Liver (tissue), 3 donors: ENCODE results near the gene PNMA8A.

Experiments
- TAF1 ChIP-seq: conservative IDR thresholded peaks from 2 replicates; pipeline ENCODE4 v1.6.1; 2016; ENCODE audit warnings: antibody characterized with exemption, mild to moderate bottlenecking
- TF ChIP-seq, protein P1 (sequence below): IDR thresholded peaks from 2 replicates; pipeline ENCODE4 v1.6.1; 2016; ENCODE audit warnings: antibody characterized with exemption
- TF ChIP-seq, protein P2 (sequence below): IDR thresholded peaks from 2 replicates; pipeline ENCODE4 v1.6.1; 2016; ENCODE audit warnings: antibody characterized with exemption, mild to moderate bottlenecking
- TF ChIP-seq, protein P3 (sequence below): fragments of 150-350 bp; IDR thresholded peaks from 2 replicates; pipeline ENCODE4 v1.5.1; 2017; ENCODE audit warnings: improper control_type of control experiment, low read depth, low read length; ENCODE audit not compliant: missing input control
- donor health status: healthy.
- donor health status: healthy.

DNA sequence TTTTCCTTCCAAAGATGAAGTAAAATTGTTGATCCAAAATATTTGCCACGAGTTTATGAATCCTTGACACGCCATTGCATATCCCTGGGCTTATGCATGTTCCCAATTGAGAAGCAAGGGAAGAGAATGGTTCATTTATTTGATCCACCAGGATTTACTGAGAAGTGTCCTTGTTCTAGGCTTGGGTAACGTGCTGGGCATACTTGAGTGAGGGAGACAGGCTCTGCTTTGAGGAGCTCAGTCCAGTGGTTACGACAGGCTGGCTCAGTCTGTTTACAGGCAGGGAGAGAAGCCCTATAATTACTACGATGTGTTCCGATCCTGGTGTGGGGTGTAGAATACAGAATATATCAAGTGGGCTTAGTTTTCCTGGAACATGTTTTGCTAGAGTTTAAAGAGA lies 36.4 kb downstream of the PNMA8A start:
- TF ChIP-seq, protein P1, sequence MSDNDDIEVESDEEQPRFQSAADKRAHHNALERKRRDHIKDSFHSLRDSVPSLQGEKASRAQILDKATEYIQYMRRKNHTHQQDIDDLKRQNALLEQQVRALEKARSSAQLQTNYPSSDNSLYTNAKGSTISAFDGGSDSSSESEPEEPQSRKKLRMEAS = no peak
- TF ChIP-seq, protein P2, sequence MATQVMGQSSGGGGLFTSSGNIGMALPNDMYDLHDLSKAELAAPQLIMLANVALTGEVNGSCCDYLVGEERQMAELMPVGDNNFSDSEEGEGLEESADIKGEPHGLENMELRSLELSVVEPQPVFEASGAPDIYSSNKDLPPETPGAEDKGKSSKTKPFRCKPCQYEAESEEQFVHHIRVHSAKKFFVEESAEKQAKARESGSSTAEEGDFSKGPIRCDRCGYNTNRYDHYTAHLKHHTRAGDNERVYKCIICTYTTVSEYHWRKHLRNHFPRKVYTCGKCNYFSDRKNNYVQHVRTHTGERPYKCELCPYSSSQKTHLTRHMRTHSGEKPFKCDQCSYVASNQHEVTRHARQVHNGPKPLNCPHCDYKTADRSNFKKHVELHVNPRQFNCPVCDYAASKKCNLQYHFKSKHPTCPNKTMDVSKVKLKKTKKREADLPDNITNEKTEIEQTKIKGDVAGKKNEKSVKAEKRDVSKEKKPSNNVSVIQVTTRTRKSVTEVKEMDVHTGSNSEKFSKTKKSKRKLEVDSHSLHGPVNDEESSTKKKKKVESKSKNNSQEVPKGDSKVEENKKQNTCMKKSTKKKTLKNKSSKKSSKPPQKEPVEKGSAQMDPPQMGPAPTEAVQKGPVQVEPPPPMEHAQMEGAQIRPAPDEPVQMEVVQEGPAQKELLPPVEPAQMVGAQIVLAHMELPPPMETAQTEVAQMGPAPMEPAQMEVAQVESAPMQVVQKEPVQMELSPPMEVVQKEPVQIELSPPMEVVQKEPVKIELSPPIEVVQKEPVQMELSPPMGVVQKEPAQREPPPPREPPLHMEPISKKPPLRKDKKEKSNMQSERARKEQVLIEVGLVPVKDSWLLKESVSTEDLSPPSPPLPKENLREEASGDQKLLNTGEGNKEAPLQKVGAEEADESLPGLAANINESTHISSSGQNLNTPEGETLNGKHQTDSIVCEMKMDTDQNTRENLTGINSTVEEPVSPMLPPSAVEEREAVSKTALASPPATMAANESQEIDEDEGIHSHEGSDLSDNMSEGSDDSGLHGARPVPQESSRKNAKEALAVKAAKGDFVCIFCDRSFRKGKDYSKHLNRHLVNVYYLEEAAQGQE = no peak
- TF ChIP-seq, protein P3, sequence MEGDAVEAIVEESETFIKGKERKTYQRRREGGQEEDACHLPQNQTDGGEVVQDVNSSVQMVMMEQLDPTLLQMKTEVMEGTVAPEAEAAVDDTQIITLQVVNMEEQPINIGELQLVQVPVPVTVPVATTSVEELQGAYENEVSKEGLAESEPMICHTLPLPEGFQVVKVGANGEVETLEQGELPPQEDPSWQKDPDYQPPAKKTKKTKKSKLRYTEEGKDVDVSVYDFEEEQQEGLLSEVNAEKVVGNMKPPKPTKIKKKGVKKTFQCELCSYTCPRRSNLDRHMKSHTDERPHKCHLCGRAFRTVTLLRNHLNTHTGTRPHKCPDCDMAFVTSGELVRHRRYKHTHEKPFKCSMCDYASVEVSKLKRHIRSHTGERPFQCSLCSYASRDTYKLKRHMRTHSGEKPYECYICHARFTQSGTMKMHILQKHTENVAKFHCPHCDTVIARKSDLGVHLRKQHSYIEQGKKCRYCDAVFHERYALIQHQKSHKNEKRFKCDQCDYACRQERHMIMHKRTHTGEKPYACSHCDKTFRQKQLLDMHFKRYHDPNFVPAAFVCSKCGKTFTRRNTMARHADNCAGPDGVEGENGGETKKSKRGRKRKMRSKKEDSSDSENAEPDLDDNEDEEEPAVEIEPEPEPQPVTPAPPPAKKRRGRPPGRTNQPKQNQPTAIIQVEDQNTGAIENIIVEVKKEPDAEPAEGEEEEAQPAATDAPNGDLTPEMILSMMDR = no peak
- TF ChIP-seq TAF1 = no peak
